ENCODE measurements around the gene HOXB4. TPM values are rescaled to one million over a fixed set of nuclear protein-coding genes. Genes with fewer than 3 reads are reported as not detected.

The HOXB4 gene
- total RNA-seq, 1 donor from 2014 or later, result 6.5 TPM

- Mint-ChIP-seq H3K4me1 (ENCODE audit: unreplicated experiment) (peaks cover 67% of the 10 kb centered on the region), H3K27me3 (ENCODE audit: unreplicated experiment) (peaks cover 46% of the 10 kb centered on the region), H3K27ac (ENCODE audit: unreplicated experiment) (no peak overlapping the region), H3K9me3 (ENCODE audit: unreplicated experiment) (no peaks in the 10 kb centered on the region), H3K36me3 (ENCODE audit: low read depth, unreplicated experiment) (no peaks in the 10 kb centered on the region), H3K4me3 (ENCODE audit: unreplicated experiment) (no peak overlapping the region)
- no peak for DNase-seq (ENCODE audit: low spot score)
- TF ChIP-seq CTCF (IDR thresholded peaks at IDR 0.05; ENCODE audit: unreplicated experiment), result no peak
These were observed 12.5 kb upstream of the HOXB4 start for GRCh38 chr17:48590607-48591161.

DNA sequence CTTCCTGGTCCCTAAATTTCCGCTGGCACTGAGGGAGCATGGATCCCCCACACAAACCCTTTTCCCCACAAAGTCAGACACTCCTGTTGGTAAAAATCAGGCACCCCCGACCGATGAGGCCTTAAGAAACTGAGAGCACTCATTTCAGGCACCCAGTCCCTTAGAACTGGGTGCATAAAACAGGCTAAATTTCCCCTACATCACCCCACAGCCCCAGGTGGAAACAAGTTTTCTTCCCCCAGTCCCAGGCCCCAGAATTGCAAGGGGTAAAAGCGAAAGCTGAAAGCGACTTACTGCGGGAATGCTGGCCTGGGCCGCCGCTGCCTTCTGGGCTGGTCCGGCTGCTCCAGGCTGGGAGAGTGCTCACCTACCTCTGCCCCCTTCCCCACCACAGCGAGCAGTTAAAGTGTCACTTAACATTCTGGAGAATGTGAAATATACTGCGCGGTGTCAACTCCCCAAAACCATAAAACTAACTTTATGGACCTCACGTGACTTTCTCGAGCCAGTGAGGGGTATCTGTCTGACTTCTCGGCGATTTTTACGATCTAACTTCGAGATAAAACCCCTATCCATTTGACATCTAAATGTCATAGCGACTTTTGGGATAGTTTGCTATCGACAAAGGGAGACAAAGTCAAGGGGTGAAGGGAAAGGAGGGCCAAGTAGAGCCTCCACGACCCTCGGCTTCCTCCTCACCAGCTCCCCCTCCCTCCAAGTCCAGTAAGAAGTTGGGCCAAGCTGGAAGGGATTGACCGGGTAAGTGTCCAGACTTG lies 11.9 kb upstream of the HOXB4 start, which contains the start of gene HOXB3:
Gene HOXB3, minus strand, starts transcription at position 411 of the 776 bp plus-strand sequence. CDS start 37,767 bp downstream, outside the sequence.
- H3K27ac Mint-ChIP-seq (ENCODE audit: unreplicated experiment), result no peak within 1 kb of the TSS
- H3K36me3 Mint-ChIP-seq (ENCODE audit: low read depth, unreplicated experiment), result no peaks in the 10 kb centered on the region
- H3K9me3 Mint-ChIP-seq (ENCODE audit: unreplicated experiment), result no peaks in the 10 kb centered on the region
- no peak for TF ChIP-seq CTCF (IDR thresholded peaks at IDR 0.05; ENCODE audit: unreplicated experiment)
- peaks cover 45% of the 10 kb centered on the region for H3K27me3 Mint-ChIP-seq (ENCODE audit: unreplicated experiment)
- no peak for DNase-seq (ENCODE audit: low spot score)
- H3K4me1 Mint-ChIP-seq (ENCODE audit: unreplicated experiment), result peaks cover 65% of the 10 kb centered on the region
- H3K4me3 Mint-ChIP-seq (ENCODE audit: unreplicated experiment), result peak within 1 kb of the TSS; percentile 71

- no peaks in the 10 kb centered on the region for H3K36me3 Mint-ChIP-seq (ENCODE audit: low read depth, unreplicated experiment)
- TF ChIP-seq CTCF (IDR thresholded peaks at IDR 0.05; ENCODE audit: unreplicated experiment), result no peak
- no peaks in the 10 kb centered on the region for H3K9me3 Mint-ChIP-seq (ENCODE audit: unreplicated experiment)
- no peak for DNase-seq (ENCODE audit: low spot score)
- peaks cover 51% of the 10 kb centered on the region for H3K27me3 Mint-ChIP-seq (ENCODE audit: unreplicated experiment)
- H3K4me3 Mint-ChIP-seq (ENCODE audit: unreplicated experiment), result peak overlapping the region; percentile 71
- H3K4me1 Mint-ChIP-seq (ENCODE audit: unreplicated experiment), result peaks cover 61% of the 10 kb centered on the region
- H3K27ac Mint-ChIP-seq (ENCODE audit: unreplicated experiment), result no peak overlapping the region
These were observed 11.1 kb upstream of the HOXB4 start for GRCh38 chr17:48589060-48589830.

- TF ChIP-seq CTCF (IDR thresholded peaks at IDR 0.05; ENCODE audit: unreplicated experiment), result no peak
- Mint-ChIP-seq H3K27ac (ENCODE audit: unreplicated experiment) (no peak overlapping the region), H3K4me3 (ENCODE audit: unreplicated experiment) (no peak overlapping the region)
These were observed 10.4 kb upstream of the HOXB4 start for GRCh38 chr17:48588528-48588927.

More at GRCh38 chr17:48588528-48588927, 10.4 kb upstream of the HOXB4 start:
- no peak for DNase-seq (ENCODE audit: low spot score)
- peaks cover 55% of the 10 kb centered on the region for H3K27me3 Mint-ChIP-seq (ENCODE audit: unreplicated experiment)
- H3K9me3 Mint-ChIP-seq (ENCODE audit: unreplicated experiment), result no peaks in the 10 kb centered on the region
- peaks cover 58% of the 10 kb centered on the region for H3K4me1 Mint-ChIP-seq (ENCODE audit: unreplicated experiment)
- H3K36me3 Mint-ChIP-seq (ENCODE audit: low read depth, unreplicated experiment), result no peaks in the 10 kb centered on the region

All from endothelial cell (in vitro differentiated cells).